K562 (cell line): Measurements from ENCODE around the gene TMEM222. TPM values are rescaled to one million over a fixed set of nuclear protein-coding genes. Genes with fewer than 3 reads are reported as not detected.

ENCODE experiments used
- CEBPB ChIP-seq: fragments of 450-650 bp; IDR thresholded peaks from 2 replicates; pipeline ENCODE4 v1.6.1; 2016; ENCODE audit warnings: missing genetic modification characterization, missing compliant biosample characterization
- COPS2 ChIP-seq: fragments of 450-650 bp; conservative IDR thresholded peaks from 2 replicates; pipeline ENCODE4 v1.6.1; 2016; ENCODE audit warnings: mild to moderate bottlenecking, moderate library complexity
- CTBP1 ChIP-seq: fragments of 450-650 bp; IDR thresholded peaks from 2 replicates; pipeline ENCODE4 v1.6.1; 2016; ENCODE audit warnings: borderline replicate concordance
- ETV1 ChIP-seq: fragments of 450-650 bp; conservative IDR thresholded peaks from 2 replicates; pipeline ENCODE4 v1.6.1; 2016; ENCODE audit warnings: missing genetic modification characterization, control low read depth, low read depth, missing compliant biosample characterization
- MAFK ChIP-seq: IDR thresholded peaks from 2 replicates; pipeline ENCODE4 v1.6.1; 2011; ENCODE audit warnings: low read length, improper control_type of control experiment
- OTX1 ChIP-seq: fragments of 450-650 bp; formaldehyde crosslinking; IDR thresholded peaks from 2 replicates; pipeline ENCODE4 v1.4.0; 2022; ENCODE audit warnings: mild to moderate bottlenecking
- SMARCE1 ChIP-seq: fragments of 450-650 bp; IDR thresholded peaks from 2 replicates; pipeline ENCODE4 v1.7.1; 2016; ENCODE audit warnings: mild to moderate bottlenecking
- SP2 ChIP-seq: IDR thresholded peaks from 2 replicates; pipeline ENCODE4 v1.6.1; 2011; ENCODE audit warnings: mild to moderate bottlenecking, low read depth, low read length, moderate library complexity; ENCODE audit not compliant: poor library complexity, severe bottlenecking; ENCODE audit errors: extremely low read depth
- polyA plus RNA-seq, 8 experiments: library from polyadenylated mRNA; depleted of rRNA in 4 of 8; stranded (reverse) in 5 of 8; unstranded in 3 of 8; fragments of >200 nt; fragmentation: Nextera tagmentation in 2 of 8; fragmentation: Illumina TruSeq in 1 of 8; extraction: Ambion mirVana in 2 of 8; extraction: Trizol in 1 of 8; gene quantifications; 2 replicates each; pipeline versions ENCODE4 v1.2.1 to v1.2.3, GENCODE V29; 2011 to 2014; ENCODE audit warnings: inconsistent platforms in 1 of 8, missing spikeins in 1 of 8
- total RNA-seq, 7 experiments: library from RNA; depleted of rRNA in 6 of 7; stranded (reverse); fragments of >200 nt in 6 of 7; fragmentation: Illumina TruSeq in 2 of 7; extraction: Trizol in 2 of 7; gene quantifications; 2 replicates each; pipeline versions ENCODE4 v1.2.1 to v1.2.3, GENCODE V29; 2011 to 2021; ENCODE audit warnings: low replicate concordance in 1 of 7
- TF ChIP-seq, protein P1 (sequence below), 2 experiments: fragments of 450-650 bp; formaldehyde crosslinking in 1 of 2; IDR thresholded peaks; 2 replicates each; pipeline versions ENCODE4 v1.4.0 to v1.6.1; 2014 to 2020; ENCODE audit warnings: mild to moderate bottlenecking in 2 of 2, borderline replicate concordance in 1 of 2, low read depth in 1 of 2
- TF ChIP-seq, protein P2 (sequence below): fragments of 450-650 bp; IDR thresholded peaks from 2 replicates; pipeline ENCODE4 v1.6.1; 2018; ENCODE audit warnings: mild to moderate bottlenecking, low read depth; ENCODE audit not compliant: partially characterized antibody
- TF ChIP-seq, protein P3 (sequence below): fragments of 450-650 bp; IDR thresholded peaks from 2 replicates; pipeline ENCODE4 v1.7.1; 2018; ENCODE audit warnings: mild to moderate bottlenecking, low read depth; ENCODE audit not compliant: partially characterized antibody
- TF ChIP-seq, protein P4 (sequence below): fragments of 250-450 bp; sonication (Bioruptor Pico); IDR thresholded peaks from 2 replicates; pipeline ENCODE4 v1.4.0; 2020; ENCODE audit warnings: mild to moderate bottlenecking, moderate library complexity

Gene TMEM222
- total and polyA plus RNA-seq, 9 of the 15 experiments (the other 6 are each of a cell fraction or from before 2014, with no cell fraction given) = 6.9 to 48.0 (median 32.8) TPM

DNA sequence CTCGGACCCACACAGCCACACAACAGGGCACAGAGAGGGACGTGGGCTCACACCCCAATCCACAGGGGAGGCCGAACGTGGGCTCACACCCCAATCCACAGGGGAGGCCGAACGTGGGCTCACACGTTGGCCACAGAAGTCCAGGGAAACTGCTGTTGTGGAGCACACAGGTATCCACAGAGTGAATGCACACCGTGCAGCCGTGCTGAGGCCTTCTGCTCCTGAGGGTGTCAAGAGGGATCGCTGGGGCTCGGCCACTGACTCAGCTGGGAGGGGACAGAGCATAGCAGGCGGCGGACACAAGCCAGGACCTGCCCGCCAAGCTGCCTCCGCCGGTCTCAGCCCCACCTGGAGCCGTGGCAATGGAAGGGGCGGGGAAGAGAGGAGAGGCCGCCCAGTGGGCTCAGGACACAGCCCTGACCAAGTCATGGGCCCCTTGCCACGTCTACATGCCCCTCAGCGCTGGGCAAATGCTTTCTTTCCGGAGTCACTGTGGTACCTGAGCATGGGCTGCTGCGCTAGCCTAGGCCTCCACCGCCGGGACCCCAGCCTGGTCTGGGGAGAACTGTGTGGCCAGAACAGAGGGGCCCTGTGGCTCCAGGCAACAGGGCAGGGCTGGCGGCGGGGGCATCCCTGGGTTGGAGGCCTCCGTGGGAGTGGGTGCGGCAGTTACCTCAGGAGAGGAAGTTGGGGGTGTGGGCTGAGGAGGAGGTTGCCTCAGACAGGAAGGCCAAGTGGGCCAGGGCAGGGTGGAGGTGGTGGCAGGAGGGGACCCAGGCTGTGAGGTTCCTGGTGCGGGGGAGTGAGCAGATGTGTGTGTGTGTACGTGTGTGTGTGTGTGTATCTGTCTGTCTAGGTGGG is 21.0 kb downstream of the TMEM222 start (continued):
- TF ChIP-seq, protein P1, sequence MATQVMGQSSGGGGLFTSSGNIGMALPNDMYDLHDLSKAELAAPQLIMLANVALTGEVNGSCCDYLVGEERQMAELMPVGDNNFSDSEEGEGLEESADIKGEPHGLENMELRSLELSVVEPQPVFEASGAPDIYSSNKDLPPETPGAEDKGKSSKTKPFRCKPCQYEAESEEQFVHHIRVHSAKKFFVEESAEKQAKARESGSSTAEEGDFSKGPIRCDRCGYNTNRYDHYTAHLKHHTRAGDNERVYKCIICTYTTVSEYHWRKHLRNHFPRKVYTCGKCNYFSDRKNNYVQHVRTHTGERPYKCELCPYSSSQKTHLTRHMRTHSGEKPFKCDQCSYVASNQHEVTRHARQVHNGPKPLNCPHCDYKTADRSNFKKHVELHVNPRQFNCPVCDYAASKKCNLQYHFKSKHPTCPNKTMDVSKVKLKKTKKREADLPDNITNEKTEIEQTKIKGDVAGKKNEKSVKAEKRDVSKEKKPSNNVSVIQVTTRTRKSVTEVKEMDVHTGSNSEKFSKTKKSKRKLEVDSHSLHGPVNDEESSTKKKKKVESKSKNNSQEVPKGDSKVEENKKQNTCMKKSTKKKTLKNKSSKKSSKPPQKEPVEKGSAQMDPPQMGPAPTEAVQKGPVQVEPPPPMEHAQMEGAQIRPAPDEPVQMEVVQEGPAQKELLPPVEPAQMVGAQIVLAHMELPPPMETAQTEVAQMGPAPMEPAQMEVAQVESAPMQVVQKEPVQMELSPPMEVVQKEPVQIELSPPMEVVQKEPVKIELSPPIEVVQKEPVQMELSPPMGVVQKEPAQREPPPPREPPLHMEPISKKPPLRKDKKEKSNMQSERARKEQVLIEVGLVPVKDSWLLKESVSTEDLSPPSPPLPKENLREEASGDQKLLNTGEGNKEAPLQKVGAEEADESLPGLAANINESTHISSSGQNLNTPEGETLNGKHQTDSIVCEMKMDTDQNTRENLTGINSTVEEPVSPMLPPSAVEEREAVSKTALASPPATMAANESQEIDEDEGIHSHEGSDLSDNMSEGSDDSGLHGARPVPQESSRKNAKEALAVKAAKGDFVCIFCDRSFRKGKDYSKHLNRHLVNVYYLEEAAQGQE (IDR thresholded peaks at IDR 0.05; ENCODE audit: borderline replicate concordance) = no peak
- TF ChIP-seq, protein P1 (CRISPR knock-in tag; IDR thresholded peaks at IDR 0.05; ENCODE audit: low read depth) = no peak
- TF ChIP-seq COPS2 (no peak), MAFK (no peak), CTBP1 (peak; percentile 34; the same call in 1 of the 2 replicates), SMARCE1 (peak; percentile 80), SP2 (no peak), CEBPB (tag) (no peak), OTX1 (CRISPR knock-in tag) (0 out of 2 replicates have a peak, but pooled peaks have one; percentile 10), ETV1 (tag) (no peak)
- TF ChIP-seq, protein P2, sequence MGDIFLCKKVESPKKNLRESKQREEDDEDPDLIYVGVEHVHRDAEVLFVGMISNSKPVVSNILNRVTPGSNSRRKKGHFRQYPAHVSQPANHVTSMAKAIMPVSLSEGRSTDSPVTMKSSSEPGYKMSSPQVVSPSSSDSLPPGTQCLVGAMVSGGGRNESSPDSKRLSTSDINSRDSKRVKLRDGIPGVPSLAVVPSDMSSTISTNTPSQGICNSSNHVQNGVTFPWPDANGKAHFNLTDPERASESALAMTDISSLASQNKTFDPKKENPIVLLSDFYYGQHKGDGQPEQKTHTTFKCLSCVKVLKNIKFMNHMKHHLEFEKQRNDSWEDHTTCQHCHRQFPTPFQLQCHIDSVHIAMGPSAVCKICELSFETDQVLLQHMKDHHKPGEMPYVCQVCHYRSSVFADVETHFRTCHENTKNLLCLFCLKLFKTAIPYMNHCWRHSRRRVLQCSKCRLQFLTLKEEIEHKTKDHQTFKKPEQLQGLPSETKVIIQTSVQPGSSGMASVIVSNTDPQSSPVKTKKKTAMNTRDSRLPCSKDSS = no peak
- TF ChIP-seq, protein P3, sequence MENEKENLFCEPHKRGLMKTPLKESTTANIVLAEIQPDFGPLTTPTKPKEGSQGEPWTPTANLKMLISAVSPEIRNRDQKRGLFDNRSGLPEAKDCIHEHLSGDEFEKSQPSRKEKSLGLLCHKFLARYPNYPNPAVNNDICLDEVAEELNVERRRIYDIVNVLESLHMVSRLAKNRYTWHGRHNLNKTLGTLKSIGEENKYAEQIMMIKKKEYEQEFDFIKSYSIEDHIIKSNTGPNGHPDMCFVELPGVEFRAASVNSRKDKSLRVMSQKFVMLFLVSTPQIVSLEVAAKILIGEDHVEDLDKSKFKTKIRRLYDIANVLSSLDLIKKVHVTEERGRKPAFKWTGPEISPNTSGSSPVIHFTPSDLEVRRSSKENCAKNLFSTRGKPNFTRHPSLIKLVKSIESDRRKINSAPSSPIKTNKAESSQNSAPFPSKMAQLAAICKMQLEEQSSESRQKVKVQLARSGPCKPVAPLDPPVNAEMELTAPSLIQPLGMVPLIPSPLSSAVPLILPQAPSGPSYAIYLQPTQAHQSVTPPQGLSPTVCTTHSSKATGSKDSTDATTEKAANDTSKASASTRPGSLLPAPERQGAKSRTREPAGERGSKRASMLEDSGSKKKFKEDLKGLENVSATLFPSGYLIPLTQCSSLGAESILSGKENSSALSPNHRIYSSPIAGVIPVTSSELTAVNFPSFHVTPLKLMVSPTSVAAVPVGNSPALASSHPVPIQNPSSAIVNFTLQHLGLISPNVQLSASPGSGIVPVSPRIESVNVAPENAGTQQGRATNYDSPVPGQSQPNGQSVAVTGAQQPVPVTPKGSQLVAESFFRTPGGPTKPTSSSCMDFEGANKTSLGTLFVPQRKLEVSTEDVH = no peak
- TF ChIP-seq, protein P4, sequence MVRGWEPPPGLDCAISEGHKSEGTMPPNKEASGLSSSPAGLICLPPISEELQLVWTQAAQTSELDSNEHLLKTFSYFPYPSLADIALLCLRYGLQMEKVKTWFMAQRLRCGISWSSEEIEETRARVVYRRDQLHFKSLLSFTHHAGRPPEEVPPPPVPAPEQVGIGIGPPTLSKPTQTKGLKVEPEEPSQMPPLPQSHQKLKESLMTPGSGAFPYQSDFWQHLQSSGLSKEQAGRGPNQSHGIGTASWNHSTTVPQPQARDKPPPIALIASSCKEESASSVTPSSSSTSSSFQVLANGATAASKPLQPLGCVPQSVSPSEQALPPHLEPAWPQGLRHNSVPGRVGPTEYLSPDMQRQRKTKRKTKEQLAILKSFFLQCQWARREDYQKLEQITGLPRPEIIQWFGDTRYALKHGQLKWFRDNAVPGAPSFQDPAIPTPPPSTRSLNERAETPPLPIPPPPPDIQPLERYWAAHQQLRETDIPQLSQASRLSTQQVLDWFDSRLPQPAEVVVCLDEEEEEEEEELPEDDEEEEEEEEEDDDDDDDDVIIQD (CRISPR knock-in tag) = no peak
